Neutrophil (primary cell): ENCODE measurements around the gene PRKCE.

Source experiments
- H3K27ac ChIP-seq: fragments of 200-600 bp; sonication (generic); 2 replicates; pipeline ENCODE4 v1.5.1; 2016; ENCODE audit warnings: mild to moderate bottlenecking, moderate library complexity
- H3K27me3 ChIP-seq: fragments of 200-600 bp; sonication (generic); 2 replicates; pipeline ENCODE4 v1.6.0; 2016; ENCODE audit warnings: mild to moderate bottlenecking
- H3K36me3 ChIP-seq: fragments of 200-600 bp; sonication (generic); 2 replicates; pipeline ENCODE4 v1.5.1; 2017
- H3K4me1 ChIP-seq, 2 experiments: fragments of 200-600 bp in 1 of 2; sonication (generic) in 1 of 2; 1 replicate in 1 of 2; 2 replicates in 1 of 2; pipeline versions ENCODE4 v1.5.1 to v1.6.1; 2013 to 2016; ENCODE audit warnings: low read depth in 1 of 2, low read length in 1 of 2, mild to moderate bottlenecking in 1 of 2, moderate library complexity in 1 of 2; ENCODE audit not compliant: control insufficient read depth in 1 of 2, insufficient read depth in 1 of 2
- H3K4me3 ChIP-seq, 2 experiments: fragments of 200-600 bp in 1 of 2; sonication (generic) in 1 of 2; 1 replicate in 1 of 2; 2 replicates in 1 of 2; pipeline ENCODE4 v1.5.1; 2013 to 2016; ENCODE audit warnings: low read depth in 1 of 2, low read length in 1 of 2, mild to moderate bottlenecking in 1 of 2, moderate library complexity in 1 of 2
- H3K9me3 ChIP-seq: fragments of 200-600 bp; sonication (generic); 2 replicates; pipeline ENCODE4 v1.5.1; 2016
- CTCF ChIP-seq: fragments of 200-600 bp; sonication (generic); IDR thresholded peaks from 2 replicates; pipeline ENCODE4 v1.5.1; 2016; ENCODE audit warnings: antibody characterized with exemption

PRKCE gene

GRCh38 chr2:45820048-45820447 lies 168.6 kb downstream of the PRKCE start:
- Histone ChIP-seq H3K4me3 (no peak overlapping the region), H3K27me3 (no peaks in the 10 kb centered on the region), H3K4me1 (no peaks in the 10 kb centered on the region), H3K27ac (no peak overlapping the region), H3K36me3 (no peaks in the 10 kb centered on the region), H3K9me3 (no peaks in the 10 kb centered on the region)
- TF ChIP-seq CTCF, result no peak

- Histone ChIP-seq H3K27me3 (no peaks in the 10 kb centered on the region), H3K27ac (no peak overlapping the region), H3K36me3 (no peaks in the 10 kb centered on the region), H3K9me3 (no peaks in the 10 kb centered on the region), H3K4me3 (no peak overlapping the region), H3K4me1 (no peaks in the 10 kb centered on the region)
- no peak for TF ChIP-seq CTCF
Observed at GRCh38 chr2:45821558-45822271, 170.2 kb downstream of the PRKCE start.

GRCh38 chr2:45822272-45822630 lies 170.8 kb downstream of the PRKCE start:
- H3K36me3 ChIP-seq, result no peaks in the 10 kb centered on the region
- TF ChIP-seq CTCF, result no peak
- no peak overlapping the region for H3K4me3 ChIP-seq
- H3K9me3 ChIP-seq, result no peaks in the 10 kb centered on the region
- no peak overlapping the region for H3K27ac ChIP-seq
- no peaks in the 10 kb centered on the region for H3K27me3 ChIP-seq
- H3K4me1 ChIP-seq, result no peaks in the 10 kb centered on the region

GRCh38 chr2:45823723-45824206 lies 172.3 kb downstream of the PRKCE start:
- Histone ChIP-seq H3K4me1 (no peaks in the 10 kb centered on the region), H3K9me3 (no peaks in the 10 kb centered on the region), H3K36me3 (no peaks in the 10 kb centered on the region), H3K27ac (no peak overlapping the region), H3K4me3 (no peak overlapping the region), H3K27me3 (no peaks in the 10 kb centered on the region)
- TF ChIP-seq CTCF, result no peak

GRCh38 chr2:45825001-45825651 lies 173.7 kb downstream of the PRKCE start:
- Histone ChIP-seq H3K4me3 (no peak overlapping the region), H3K36me3 (no peaks in the 10 kb centered on the region), H3K9me3 (no peaks in the 10 kb centered on the region), H3K4me1 (no peaks in the 10 kb centered on the region), H3K27me3 (no peaks in the 10 kb centered on the region), H3K27ac (no peak overlapping the region)
- TF ChIP-seq CTCF, result no peak
